CD4-positive, alpha-beta T cell (primary cell): ENCODE data around the gene ABCC3. TPM values are rescaled to one million over a fixed set of nuclear protein-coding genes. Genes with fewer than 3 reads are reported as not detected.

Experiments
- ATAC-seq: fragments of 200-7000 bp; cut with Tn5 transposase; one replicate; pipeline ENCODE4 v1.10.0; 2022; ENCODE audit warnings: mild to moderate bottlenecking; ENCODE audit not compliant: poor library complexity
- CTCF ChIA-PET: fragments of 350-600 bp; sonication (Branson Sonifier 250); formaldehyde crosslinking; loops from one replicate; lab custom pipeline; 2021; ENCODE audit warnings: antibody characterized with exemption, inconsistent platforms; lab: Charles Lee
- POLR2A ChIA-PET: fragments of 350-600 bp; sonication (Branson Sonifier 250); formaldehyde crosslinking; loops from one replicate; lab custom pipeline; 2021; ENCODE audit warnings: antibody characterized with exemption, inconsistent platforms; lab: Charles Lee
- DNase-seq, 14 experiments: peaks; one replicate each; pipeline ENCODE4 v3.0.0-alpha.2; 2013 to 2020; ENCODE audit warnings: mixed read lengths in 2 of 14
- H3K27ac ChIP-seq, 2 donors: one replicate each; pipeline versions ENCODE4 v1.5.1 to v1.7.0; 2013; ENCODE audit warnings: low read length in 2 of 2, low read depth in 1 of 2, mild to moderate bottlenecking in 1 of 2
- H3K27me3 ChIP-seq, 2 experiments: 1 replicate in 1 of 2; 2 replicates in 1 of 2; pipeline versions ENCODE4 v1.6.1 to v1.7.0; 2013; ENCODE audit warnings: low read length in 2 of 2, control low read depth in 1 of 2, mild to moderate bottlenecking in 1 of 2, moderate library complexity in 1 of 2; ENCODE audit not compliant: insufficient read depth in 2 of 2, control insufficient read depth in 1 of 2
- H3K36me3 ChIP-seq: one replicate; pipeline ENCODE4 v1.6.1; 2013; ENCODE audit warnings: low read length, control low read depth; ENCODE audit not compliant: insufficient read depth
- H3K4me1 ChIP-seq: one replicate; pipeline ENCODE4 v1.6.1; 2013; ENCODE audit warnings: low read length, control low read depth; ENCODE audit not compliant: insufficient read depth
- H3K4me3 ChIP-seq: one replicate; pipeline ENCODE4 v1.5.1; 2013; ENCODE audit warnings: mild to moderate bottlenecking, low read length, moderate library complexity
- H3K9me3 ChIP-seq, 2 experiments: 1 replicate in 1 of 2; 2 replicates in 1 of 2; pipeline versions ENCODE4 v1.6.1 to v1.7.0; 2013; ENCODE audit warnings: low read length in 2 of 2, mild to moderate bottlenecking in 2 of 2, control low read depth in 1 of 2, moderate library complexity in 1 of 2; ENCODE audit not compliant: control insufficient read depth in 1 of 2, insufficient read depth in 1 of 2
- H3K27ac Mint-ChIP-seq: one replicate; pipeline ENCODE4 v1.8.0; 2020; ENCODE audit warnings: mixed read lengths
- H3K27me3 Mint-ChIP-seq: one replicate; pipeline ENCODE4 v1.8.0; 2021; ENCODE audit warnings: mixed read lengths
- H3K36me3 Mint-ChIP-seq: one replicate; pipeline ENCODE4 v1.8.0; 2021; ENCODE audit warnings: low read depth, mixed read lengths
- H3K4me1 Mint-ChIP-seq: one replicate; pipeline ENCODE4 v1.8.0; 2021; ENCODE audit warnings: low read depth, mixed read lengths
- H3K4me3 Mint-ChIP-seq: one replicate; pipeline ENCODE4 v1.8.0; 2020; ENCODE audit warnings: mild to moderate bottlenecking, mixed read lengths
- H3K9me3 Mint-ChIP-seq: one replicate; pipeline ENCODE4 v1.8.0; 2020; ENCODE audit warnings: mixed read lengths
- intact Hi-C, 2 experiments: fragments of 100-400 bp; cut with DNase I in 1 of 2; cut with micrococcal nuclease in 1 of 2; formaldehyde crosslinking; loops; one replicate each; pipeline versions ENCODE4 v1.15.1 to v1.9.0; 2023 to 2025; cut with DNase I, micrococcal nuclease
- total RNA-seq, 174 experiments: library from RNA in 2 of 174; stranded (reverse) in 2 of 174; gene quantifications; one replicate each; pipeline ENCODE4 v1.2.3 and lab custom pipeline; 2021 to 2026
- TF ChIP-seq, protein P1 (sequence below): fragments of 200-600 bp; IDR thresholded peaks from one replicate; pipeline ENCODE4 v1.8.0; 2022; ENCODE audit warnings: antibody characterized with exemption, mild to moderate bottlenecking

Gene ABCC3
- total RNA-seq, 2 experiments from 2014 or later: 0.19 TPM; not detected in 1

DNA sequence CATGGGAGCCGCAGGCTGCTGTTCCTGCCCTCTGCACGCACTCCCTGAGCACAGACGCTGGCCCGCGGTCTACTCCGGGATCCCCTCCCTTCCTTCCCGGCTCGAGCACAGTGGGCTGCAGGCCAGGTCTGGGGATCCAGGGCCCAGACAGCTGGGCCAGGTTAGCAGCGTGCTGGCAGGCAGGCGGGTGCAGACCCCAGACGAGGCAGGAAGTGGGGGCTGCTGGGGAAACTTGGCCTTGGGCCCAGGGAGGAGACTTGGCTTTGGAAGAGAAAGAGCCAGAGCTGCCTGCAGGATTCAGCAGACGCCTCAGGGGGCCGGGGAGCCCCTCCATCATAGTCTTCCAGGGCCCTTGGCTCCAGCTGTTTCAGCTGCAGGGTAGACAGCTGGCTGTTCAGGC is 30.2 kb upstream of the ABCC3 start:
- TF ChIP-seq, protein P1, sequence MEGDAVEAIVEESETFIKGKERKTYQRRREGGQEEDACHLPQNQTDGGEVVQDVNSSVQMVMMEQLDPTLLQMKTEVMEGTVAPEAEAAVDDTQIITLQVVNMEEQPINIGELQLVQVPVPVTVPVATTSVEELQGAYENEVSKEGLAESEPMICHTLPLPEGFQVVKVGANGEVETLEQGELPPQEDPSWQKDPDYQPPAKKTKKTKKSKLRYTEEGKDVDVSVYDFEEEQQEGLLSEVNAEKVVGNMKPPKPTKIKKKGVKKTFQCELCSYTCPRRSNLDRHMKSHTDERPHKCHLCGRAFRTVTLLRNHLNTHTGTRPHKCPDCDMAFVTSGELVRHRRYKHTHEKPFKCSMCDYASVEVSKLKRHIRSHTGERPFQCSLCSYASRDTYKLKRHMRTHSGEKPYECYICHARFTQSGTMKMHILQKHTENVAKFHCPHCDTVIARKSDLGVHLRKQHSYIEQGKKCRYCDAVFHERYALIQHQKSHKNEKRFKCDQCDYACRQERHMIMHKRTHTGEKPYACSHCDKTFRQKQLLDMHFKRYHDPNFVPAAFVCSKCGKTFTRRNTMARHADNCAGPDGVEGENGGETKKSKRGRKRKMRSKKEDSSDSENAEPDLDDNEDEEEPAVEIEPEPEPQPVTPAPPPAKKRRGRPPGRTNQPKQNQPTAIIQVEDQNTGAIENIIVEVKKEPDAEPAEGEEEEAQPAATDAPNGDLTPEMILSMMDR: no peak
- Mint-ChIP-seq H3K27me3 (peaks cover 39% of the 10 kb centered on the region), H3K4me1 (no peaks in the 10 kb centered on the region), H3K4me3 (no peak overlapping the region), H3K9me3 (no peaks in the 10 kb centered on the region), H3K27ac (no peak overlapping the region), H3K36me3 (no peaks in the 10 kb centered on the region)
- no peak for DNase-seq
- CTCF ChIA-PET: no interaction called here
- Histone ChIP-seq H3K36me3 (no peaks in the 10 kb centered on the region), H3K4me3 (no peak overlapping the region), H3K4me1 (no peaks in the 10 kb centered on the region), H3K27me3 (peaks cover 3 to 7% of the 10 kb centered on the region in 2 experiments), H3K27ac (no peak overlapping the region), H3K9me3 (no peaks in the 10 kb centered on the region)
- POLR2A ChIA-PET: no interaction called here
- no peak for ATAC-seq
- intact Hi-C loops: no loop called here

DNA sequence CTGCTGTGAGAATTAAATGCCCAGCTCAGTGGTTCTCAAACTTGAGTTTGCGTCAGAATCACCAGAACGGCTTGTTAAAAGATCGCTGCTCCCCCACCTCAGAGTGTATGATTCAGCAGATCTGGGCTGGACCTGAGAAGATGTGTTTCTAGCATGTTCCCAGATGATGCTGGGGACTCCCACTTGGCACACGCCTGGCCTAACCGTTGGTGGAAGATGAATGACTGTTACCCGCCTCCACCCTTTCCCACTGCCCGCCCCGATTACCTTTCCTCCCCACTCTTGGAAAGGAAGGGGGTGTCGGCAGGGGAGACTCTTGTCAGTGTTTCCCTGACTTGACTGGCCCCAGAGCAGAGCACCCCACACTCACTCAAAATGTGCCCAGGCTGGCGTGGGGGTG is 29.3 kb upstream of the ABCC3 start:
- ATAC-seq: no peak
- H3K9me3 Mint-ChIP-seq: no peaks in the 10 kb centered on the region
- H3K27me3 Mint-ChIP-seq: peaks cover 39% of the 10 kb centered on the region

DNA sequence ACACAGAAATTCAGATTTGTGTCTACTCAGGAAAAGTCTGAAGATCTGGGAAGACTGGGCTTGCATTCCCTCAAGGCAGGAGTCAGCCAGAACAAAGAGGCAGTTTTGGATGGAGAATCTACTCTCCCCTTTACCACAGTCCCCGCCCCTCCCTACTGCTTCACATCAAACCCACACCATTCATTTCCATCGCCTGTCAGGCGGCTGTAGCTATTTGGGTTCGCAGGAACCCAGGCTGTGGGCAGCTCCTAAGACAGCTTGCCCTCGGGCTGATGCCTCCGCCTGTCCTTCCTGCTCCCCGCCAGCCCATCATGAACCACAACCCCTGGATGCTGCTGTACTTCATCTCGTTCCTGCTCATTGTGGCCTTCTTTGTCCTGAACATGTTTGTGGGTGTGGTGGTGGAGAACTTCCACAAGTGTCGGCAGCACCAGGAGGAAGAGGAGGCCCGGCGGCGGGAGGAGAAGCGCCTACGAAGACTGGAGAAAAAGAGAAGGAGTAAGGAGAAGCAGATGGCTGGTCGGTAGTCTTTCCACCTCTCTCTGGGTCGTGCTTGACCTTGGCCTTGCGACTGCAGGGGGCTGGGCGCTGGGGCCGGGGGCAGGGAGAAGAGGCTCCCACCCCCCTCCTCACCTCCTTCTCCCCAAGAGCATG is 27.0 kb upstream of the ABCC3 start:
- no peak overlapping the region for H3K4me3 Mint-ChIP-seq
- ATAC-seq: no peak
- Histone ChIP-seq H3K4me3 (no peak overlapping the region), H3K4me1 (no peaks in the 10 kb centered on the region), H3K27me3 (peaks cover 5 to 7% of the 10 kb centered on the region in 2 experiments), H3K36me3 (no peaks in the 10 kb centered on the region), H3K9me3 (peaks cover 0 to 3% of the 10 kb centered on the region in 2 experiments), H3K27ac (no peak overlapping the region)
- ChIA-PET POLR2A (no interaction called here), CTCF (no interaction called here)
- TF ChIP-seq, protein P1: no peak
- no peak overlapping the region for H3K27ac Mint-ChIP-seq
- H3K9me3 Mint-ChIP-seq: no peaks in the 10 kb centered on the region
- no peaks in the 10 kb centered on the region for H3K36me3 Mint-ChIP-seq
- no peaks in the 10 kb centered on the region for H3K4me1 Mint-ChIP-seq
- peaks cover 31% of the 10 kb centered on the region for H3K27me3 Mint-ChIP-seq
- no peak for DNase-seq
- intact Hi-C loops: no loop called here

More for the DNA sequence above, 29.3 kb upstream of the ABCC3 start:
- no peak overlapping the region for H3K4me3 ChIP-seq
- H3K4me1 Mint-ChIP-seq: no peaks in the 10 kb centered on the region
- H3K36me3 ChIP-seq: no peaks in the 10 kb centered on the region
- H3K9me3 ChIP-seq: peaks cover 0 to 3% of the 10 kb centered on the region in 2 experiments
- H3K36me3 Mint-ChIP-seq: no peaks in the 10 kb centered on the region
- peaks cover 5 to 7% of the 10 kb centered on the region in 2 experiments for H3K27me3 ChIP-seq
- CTCF ChIA-PET: no interaction called here
- no peak overlapping the region for H3K27ac ChIP-seq
- no peaks in the 10 kb centered on the region for H3K4me1 ChIP-seq
- POLR2A ChIA-PET: no interaction called here
- TF ChIP-seq, protein P1: no peak
- DNase-seq: no peak
- intact Hi-C loops: no loop called here
- H3K4me3 Mint-ChIP-seq: no peak overlapping the region
- no peak overlapping the region for H3K27ac Mint-ChIP-seq
